Lower lobe of right lung (tissue), 2 donors: Measurements from ENCODE around the gene HOXA10. TPM values are rescaled to one million over a fixed set of nuclear protein-coding genes. Genes with fewer than 3 reads are reported as not detected.

ENCODE experiments used
- ATAC-seq, 2 donors: fragments of 200-7000 bp; cut with Tn5 transposase; one replicate each; pipeline ENCODE4 v1.9.1; 2020 to 2022; ENCODE audit warnings: mild to moderate bottlenecking in 2 of 2, moderate library complexity in 2 of 2
- DNase-seq: peaks from one replicate; pipeline ENCODE4 v3.0.0-alpha.2; 2020
- H3K27ac ChIP-seq: fragments of 200-600 bp; one replicate; pipeline ENCODE4 v1.8.0; 2022
- H3K27me3 ChIP-seq: fragments of 200-600 bp; one replicate; pipeline ENCODE4 v1.8.0; 2022; ENCODE audit warnings: low read depth
- H3K36me3 ChIP-seq: fragments of 200-600 bp; one replicate; pipeline ENCODE4 v1.8.0; 2022; ENCODE audit warnings: mild to moderate bottlenecking
- H3K4me1 ChIP-seq: fragments of 200-600 bp; one replicate; pipeline ENCODE4 v1.8.0; 2022
- H3K4me3 ChIP-seq: fragments of 200-600 bp; one replicate; pipeline ENCODE4 v1.8.0; 2022; ENCODE audit warnings: mild to moderate bottlenecking
- H3K9me3 ChIP-seq: fragments of 200-600 bp; one replicate; pipeline ENCODE4 v1.8.0; 2022
- CTCF ChIP-seq: fragments of 200-600 bp; IDR thresholded peaks from one replicate; pipeline ENCODE4 v1.8.0; 2022; ENCODE audit warnings: antibody characterized with exemption, mild to moderate bottlenecking
- intact Hi-C: fragments of 100-400 bp; cut with DNase I; formaldehyde crosslinking; loops from one replicate; pipeline ENCODE4 v1.11.0; 2022
- total RNA-seq: library from RNA; stranded (reverse); fragmentation: NEBNext Ultra II Directional; extraction: Animal tissue kit (Norgen Biotek cat#: 25700); gene quantifications from one replicate; pipeline ENCODE4 v1.2.1, GENCODE V29; 2021
- donor health status: DM: no; HTN: yes; CAD: no; lungs with severe emphysema.

The HOXA10 gene
- total RNA-seq, 1 donor from 2014 or later = 0.38 TPM

GRCh38 chr7:27141137-27141922 lies 32.8 kb downstream of the HOXA10 start:
- Histone ChIP-seq H3K9me3 (no peaks in the 10 kb centered on the region), H3K4me3 (peak overlapping the region; percentile 70), H3K4me1 (peaks cover 7% of the 10 kb centered on the region), H3K27ac (peak overlapping the region; percentile 95), H3K27me3 (peaks cover 57% of the 10 kb centered on the region), H3K36me3 (no peaks in the 10 kb centered on the region)
- no peak for TF ChIP-seq CTCF
- no peak for ATAC-seq
- no peak for DNase-seq
- intact Hi-C loops = loop anchor here (5.0 kb wide), 1 partner anchor 284 kb away; no protein-coding TSS in a partner anchor

- TF ChIP-seq CTCF = no peak
- peaks cover 17% of the 10 kb centered on the region for H3K4me1 ChIP-seq
- intact Hi-C loops = loop anchor here (5.0 kb wide), 1 partner anchor 283 kb away; no protein-coding TSS in a partner anchor
- H3K9me3 ChIP-seq = no peaks in the 10 kb centered on the region
- peak overlapping the region; percentile 70 for H3K4me3 ChIP-seq
- peaks cover 62% of the 10 kb centered on the region for H3K27me3 ChIP-seq
- peak overlapping the region; percentile 95 for H3K27ac ChIP-seq
- DNase-seq (no peak), ATAC-seq (no peak)
- no peaks in the 10 kb centered on the region for H3K36me3 ChIP-seq
Observed at GRCh38 chr7:27140126-27140857, 33.8 kb downstream of the HOXA10 start.

GRCh38 chr7:27139334-27140125 lies 34.6 kb downstream of the HOXA10 start:
- DNase-seq (no peak), ATAC-seq (no peak)
- peaks cover 55% of the 10 kb centered on the region for H3K27me3 ChIP-seq
- H3K4me1 ChIP-seq = peaks cover 25% of the 10 kb centered on the region
- intact Hi-C loops = loop anchor here (5.0 kb wide), 1 partner anchor 282 kb away; no protein-coding TSS in a partner anchor
- H3K27ac ChIP-seq = peak overlapping the region; percentile 95
- H3K36me3 ChIP-seq = no peaks in the 10 kb centered on the region
- TF ChIP-seq CTCF = no peak
- no peaks in the 10 kb centered on the region for H3K9me3 ChIP-seq
- peak overlapping the region; percentile 70 for H3K4me3 ChIP-seq

GRCh38 chr7:27138985-27139333 lies 35.2 kb downstream of the HOXA10 start:
- peak overlapping the region; percentile 70 for H3K4me3 ChIP-seq
- no peak for TF ChIP-seq CTCF
- no peaks in the 10 kb centered on the region for H3K36me3 ChIP-seq
- ATAC-seq (no peak), DNase-seq (no peak)
- intact Hi-C loops = no loop called here
- H3K9me3 ChIP-seq = no peaks in the 10 kb centered on the region
- H3K4me1 ChIP-seq = peaks cover 31% of the 10 kb centered on the region
- H3K27ac ChIP-seq = peak overlapping the region; percentile 95
- peaks cover 52% of the 10 kb centered on the region for H3K27me3 ChIP-seq

GRCh38 chr7:27138472-27138871 lies 35.6 kb downstream of the HOXA10 start:
- peak overlapping the region; percentile 70 for H3K4me3 ChIP-seq
- peaks cover 47% of the 10 kb centered on the region for H3K27me3 ChIP-seq
- H3K9me3 ChIP-seq = no peaks in the 10 kb centered on the region
- no peak for ATAC-seq
- intact Hi-C loops = no loop called here
- peak overlapping the region; percentile 95 for H3K27ac ChIP-seq
- DNase-seq = no peak
- H3K4me1 ChIP-seq = peaks cover 36% of the 10 kb centered on the region
- TF ChIP-seq CTCF = no peak
- H3K36me3 ChIP-seq = no peaks in the 10 kb centered on the region
